Ectodermal cell (in vitro differentiated cells): ENCODE measurements around the gene OLIG3. TPM values are rescaled to one million over a fixed set of nuclear protein-coding genes. Genes with fewer than 3 reads are reported as not detected.
A peak's percentile ranks its signal among the peaks of the same experiment; 100 is the strongest.

Experiments used
- H3K27ac ChIP-seq: 2 replicates; pipeline ENCODE4 v1.7.0; 2013; ENCODE audit warnings: mild to moderate bottlenecking, low read depth, low read length; ENCODE audit not compliant: insufficient read depth, poor library complexity, severe bottlenecking
- H3K27me3 ChIP-seq: 2 replicates; pipeline ENCODE4 v1.7.0; 2013; ENCODE audit warnings: mild to moderate bottlenecking, low read length; ENCODE audit not compliant: insufficient read depth, control insufficient read depth, poor library complexity, severe bottlenecking
- H3K36me3 ChIP-seq: one replicate; pipeline ENCODE4 v1.7.0; 2013; ENCODE audit warnings: low read length; ENCODE audit not compliant: control insufficient read depth, insufficient read depth
- H3K4me1 ChIP-seq: one replicate; pipeline ENCODE4 v1.7.0; 2013; ENCODE audit warnings: low read length; ENCODE audit not compliant: control insufficient read depth, insufficient read depth
- H3K4me3 ChIP-seq: 2 replicates; pipeline ENCODE4 v1.7.0; 2013; ENCODE audit warnings: low read depth, low read length, control low read depth; ENCODE audit not compliant: insufficient read depth
- H3K9me3 ChIP-seq: 2 replicates; pipeline ENCODE4 v1.7.0; 2013; ENCODE audit warnings: mild to moderate bottlenecking, low read length, moderate library complexity; ENCODE audit not compliant: control insufficient read depth
- WGBS, 2 experiments: methylation state at CpG; one replicate each; pipeline ENCODE4 v1.1.7; 2013; ENCODE audit warnings: missing lambda C conversion rate in 2 of 2; 5-methylcytosine and 5-hydroxymethylcytosine counted together
- polyA plus RNA-seq, 4 experiments: library from polyadenylated mRNA; stranded (reverse); fragments of 50-300 nt; gene quantifications; one replicate each; pipeline ENCODE4 v1.2.3, GENCODE V29; 2013

The OLIG3 gene
- 28.6 TPM for polyA plus RNA-seq (2013, experiment 1 of 4)
- polyA plus RNA-seq (2013, experiment 2 of 4): 18.4 TPM
- 27.9 TPM for polyA plus RNA-seq (2013, experiment 3 of 4)
- polyA plus RNA-seq (2013, experiment 4 of 4): 31.6 TPM

DNA sequence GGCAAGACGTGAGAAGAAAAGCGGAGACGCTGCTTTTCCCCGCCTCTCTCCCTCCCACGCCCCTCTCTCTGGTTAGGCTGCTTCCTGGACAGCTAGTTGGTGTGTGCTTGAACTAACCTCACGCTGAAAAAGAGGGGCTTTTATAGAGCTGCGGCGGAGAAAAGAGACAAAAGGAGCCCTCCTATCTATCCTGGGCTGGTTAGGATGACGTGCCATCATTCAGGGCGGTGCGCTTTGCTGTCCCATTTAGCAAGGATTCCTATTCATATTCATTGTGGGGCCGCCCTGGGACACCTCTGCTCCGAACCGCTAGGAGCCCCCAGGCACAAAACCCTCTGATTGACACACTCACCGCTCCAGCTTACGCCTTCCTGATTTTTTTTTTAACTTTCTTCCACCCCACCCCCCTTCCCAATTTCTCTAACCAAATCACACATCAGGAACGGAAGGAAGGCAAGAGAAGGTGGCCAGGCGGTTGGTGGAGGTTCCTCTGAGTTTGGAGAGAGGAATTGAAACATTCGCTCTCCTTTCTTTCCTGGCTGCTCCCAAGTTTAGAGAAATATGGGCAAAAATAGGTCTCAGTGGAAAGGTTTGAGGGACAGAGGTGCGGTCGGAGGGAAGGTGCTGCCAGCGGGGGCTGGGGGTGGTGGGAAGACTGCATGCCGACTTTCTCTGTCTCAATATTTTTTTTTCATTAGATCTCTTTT, at the start of gene OLIG3:
TSS of gene OLIG3 (minus strand) at position 114 of the 707 bp plus-strand sequence. CDS start 224 bp downstream, outside the sequence.
- Histone ChIP-seq H3K9me3 (no peaks in the 10 kb centered on the region), H3K4me1 (peaks cover 47% of the 10 kb centered on the region), H3K27me3 (peaks cover 100% of the 10 kb centered on the region), H3K4me3 (peak within 1 kb of the TSS; percentile 33), H3K36me3 (no peaks in the 10 kb centered on the region), H3K27ac (no peak within 1 kb of the TSS)
- WGBS, 2 experiments: 1% methylated on average over 19 to 23 of the region's 23 CpGs

DNA sequence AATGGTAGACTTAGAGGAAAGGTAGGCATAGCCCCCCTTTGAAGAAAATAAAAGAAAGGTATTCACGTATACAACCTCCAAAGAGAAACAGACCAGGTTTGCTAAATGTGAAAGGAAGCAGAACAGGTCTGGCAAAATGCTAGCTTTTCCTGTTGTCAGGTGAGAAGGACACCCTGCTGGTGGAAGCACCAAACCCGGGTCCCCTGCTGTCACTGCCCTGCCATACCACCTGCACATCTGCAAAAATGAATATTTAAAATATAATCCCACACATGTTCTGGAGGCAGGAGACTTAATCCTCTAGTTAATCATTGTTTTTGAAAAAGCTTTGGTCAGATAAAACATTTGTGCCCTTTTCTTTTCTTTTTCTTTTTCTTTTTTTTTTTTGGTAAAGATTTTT, 48.9 kb upstream of the OLIG3 start:
- Histone ChIP-seq H3K4me1 (peaks cover 5% of the 10 kb centered on the region), H3K4me3 (no peak overlapping the region), H3K27me3 (no peaks in the 10 kb centered on the region), H3K9me3 (no peaks in the 10 kb centered on the region), H3K36me3 (no peaks in the 10 kb centered on the region), H3K27ac (no peak overlapping the region)
- 61 to 73% methylated on average over 2 of the region's 2 CpGs for WGBS, 2 experiments

DNA sequence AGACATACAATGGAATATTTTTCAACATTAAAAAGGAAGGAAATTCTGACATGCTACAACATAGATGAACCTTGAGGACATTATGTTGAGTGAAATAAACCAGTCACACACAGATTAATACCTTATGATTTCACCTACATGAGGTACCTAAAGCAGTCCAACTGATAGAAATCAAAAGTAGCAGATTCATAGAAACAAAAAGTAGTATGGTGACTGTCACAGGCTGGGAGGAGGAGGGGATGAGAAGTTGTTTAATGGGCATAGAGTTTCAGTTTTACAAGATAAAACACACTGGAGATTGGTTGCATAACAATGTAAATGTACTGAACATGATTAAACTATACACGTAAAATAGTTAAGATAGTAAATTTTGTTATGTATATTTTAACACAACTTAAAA, 48.5 kb upstream of the OLIG3 start:
- WGBS, 2 experiments: no CpG with 5 or more reads among the region's 1 CpG
- Histone ChIP-seq H3K4me1 (peaks cover 5% of the 10 kb centered on the region), H3K27ac (no peak overlapping the region), H3K36me3 (no peaks in the 10 kb centered on the region), H3K9me3 (no peaks in the 10 kb centered on the region), H3K4me3 (no peak overlapping the region), H3K27me3 (no peaks in the 10 kb centered on the region)

DNA sequence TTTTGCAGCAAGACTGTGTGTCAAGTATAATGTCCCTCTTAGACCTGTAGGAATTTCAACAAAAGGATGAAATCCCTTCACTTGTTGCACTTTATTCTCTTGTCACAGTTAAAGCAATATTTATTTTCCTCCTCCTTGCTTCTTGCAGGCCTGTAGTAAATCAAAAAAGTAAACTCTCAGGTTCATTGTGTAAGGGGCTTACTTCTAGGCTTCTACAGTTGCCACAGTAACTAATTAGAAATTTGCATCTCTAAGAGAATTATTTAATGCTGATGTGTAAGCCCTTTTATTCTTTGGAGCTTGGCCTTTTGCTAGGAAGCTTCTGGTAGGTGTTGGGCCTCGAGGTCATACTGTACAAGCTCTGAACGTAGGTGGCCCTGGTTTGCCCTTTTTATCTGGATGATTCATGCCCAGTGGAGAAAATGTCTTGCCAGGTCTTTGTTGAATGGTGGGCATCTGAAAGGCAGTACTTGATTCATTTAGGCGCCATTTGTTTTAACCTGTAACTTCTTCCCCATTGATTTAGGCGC, 47.4 kb upstream of the OLIG3 start:
- H3K4me3 ChIP-seq: no peak overlapping the region
- 81 to 86% methylated on average over 4 of the region's 4 CpGs for WGBS, 2 experiments

DNA sequence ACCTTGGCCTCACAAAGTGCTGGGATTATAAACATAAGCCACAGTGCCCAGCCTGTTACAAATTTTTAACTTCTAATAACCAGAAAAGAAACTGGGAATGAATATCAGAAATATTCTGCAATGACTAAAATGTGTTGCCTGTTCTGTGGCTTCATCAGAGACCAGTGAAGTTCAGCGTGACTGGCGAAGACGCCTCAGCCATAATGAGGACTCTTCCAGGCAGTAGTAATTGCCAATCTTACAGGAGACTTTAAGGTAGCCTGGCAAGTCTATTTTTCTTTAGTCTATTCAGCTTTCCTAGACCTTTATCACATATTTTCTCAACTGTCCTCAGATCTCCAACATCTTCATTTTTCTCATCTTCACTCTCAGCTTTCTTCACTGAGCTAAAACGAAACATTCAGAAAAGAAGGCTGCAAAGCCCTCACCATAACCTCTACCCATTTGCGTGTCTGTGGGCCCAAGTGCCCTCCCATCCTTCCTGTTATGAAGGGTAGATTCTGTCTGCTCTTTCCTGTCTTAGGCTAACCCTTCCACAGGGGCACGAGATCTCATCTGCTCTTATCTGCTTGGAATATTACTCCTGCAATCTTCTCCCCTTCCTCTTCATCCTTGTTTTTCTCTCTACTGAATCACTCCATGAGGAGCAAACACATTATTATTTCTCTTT, 42.0 kb upstream of the OLIG3 start:
- H3K27me3 ChIP-seq: no peaks in the 10 kb centered on the region

More for the DNA sequence above, 47.4 kb upstream of the OLIG3 start:
- no peak overlapping the region for H3K27ac ChIP-seq
- peaks cover 5% of the 10 kb centered on the region for H3K4me1 ChIP-seq
- no peaks in the 10 kb centered on the region for H3K9me3 ChIP-seq
- H3K36me3 ChIP-seq: no peaks in the 10 kb centered on the region
- no peaks in the 10 kb centered on the region for H3K27me3 ChIP-seq

DNA sequence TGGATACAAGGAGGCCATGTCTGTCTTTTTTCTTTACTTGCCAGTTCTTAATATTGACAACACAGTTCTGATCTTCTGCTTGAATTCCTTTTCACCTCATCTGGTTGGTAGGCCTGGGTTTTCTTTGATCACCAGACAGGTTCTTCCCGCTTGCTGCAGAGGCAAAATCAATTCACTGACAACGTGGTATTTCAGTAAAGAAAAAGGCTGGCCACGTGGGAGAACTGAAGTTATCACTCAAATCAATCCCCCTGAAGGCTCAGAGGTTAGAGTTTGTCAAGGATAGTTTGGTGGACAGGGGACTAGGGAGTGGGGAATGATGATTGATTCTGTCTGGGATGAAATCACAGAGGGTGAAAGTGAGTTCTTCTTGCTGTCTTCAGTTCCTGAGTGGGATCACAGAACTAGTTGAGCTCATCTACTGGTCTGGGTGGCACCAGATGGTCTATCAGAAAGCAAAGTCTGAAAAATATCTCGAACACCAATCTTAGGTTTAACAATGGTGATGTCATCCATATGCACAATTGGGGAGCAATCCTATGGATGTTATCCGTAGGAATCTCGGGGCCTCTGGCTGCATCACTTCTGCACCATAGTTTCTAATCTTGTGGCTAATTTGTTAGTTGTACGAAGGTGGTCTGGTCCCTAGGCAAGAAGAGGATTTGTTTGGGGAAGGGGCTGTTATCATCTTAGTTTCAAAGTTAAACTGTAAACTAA, 37.3 kb upstream of the OLIG3 start:
- no peaks in the 10 kb centered on the region for H3K4me1 ChIP-seq
- 92 to 94% methylated on average over 7 of the region's 7 CpGs for WGBS, 2 experiments
- no peak overlapping the region for H3K4me3 ChIP-seq
- H3K27me3 ChIP-seq: no peaks in the 10 kb centered on the region
- H3K9me3 ChIP-seq: no peaks in the 10 kb centered on the region
- H3K27ac ChIP-seq: no peak overlapping the region
- H3K36me3 ChIP-seq: no peaks in the 10 kb centered on the region

More for the DNA sequence above, 42.0 kb upstream of the OLIG3 start:
- no peak overlapping the region for H3K4me3 ChIP-seq
- H3K4me1 ChIP-seq: no peaks in the 10 kb centered on the region
- 92 to 94% methylated on average over 6 of the region's 6 CpGs for WGBS, 2 experiments
- no peak overlapping the region for H3K27ac ChIP-seq
- no peaks in the 10 kb centered on the region for H3K36me3 ChIP-seq
- H3K9me3 ChIP-seq: no peaks in the 10 kb centered on the region

DNA sequence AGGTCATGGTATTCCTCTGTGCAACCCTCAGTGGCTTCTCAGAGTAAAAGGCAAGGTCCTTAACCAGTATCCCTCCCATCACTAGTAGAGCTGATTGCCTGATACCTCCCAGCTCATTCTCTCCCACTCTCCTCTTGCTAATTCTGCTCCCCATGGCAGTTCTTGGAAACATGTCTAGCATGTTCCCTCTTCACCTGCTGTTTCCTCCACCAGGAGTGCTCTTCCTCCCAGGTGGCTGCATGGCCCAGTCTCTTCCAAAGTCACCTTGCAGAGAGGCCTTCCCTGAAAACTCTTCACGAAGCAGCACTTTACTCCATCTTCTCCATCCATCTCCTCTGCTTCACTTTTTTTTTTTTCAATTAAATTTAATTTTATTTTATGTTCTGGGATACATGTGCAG, 36.2 kb upstream of the OLIG3 start:
- no peaks in the 10 kb centered on the region for H3K36me3 ChIP-seq
- H3K9me3 ChIP-seq: no peaks in the 10 kb centered on the region
- H3K4me1 ChIP-seq: no peaks in the 10 kb centered on the region
- no peak overlapping the region for H3K27ac ChIP-seq
- no peaks in the 10 kb centered on the region for H3K27me3 ChIP-seq
- no peak overlapping the region for H3K4me3 ChIP-seq
- 89 to 90% methylated on average over 1 of the region's 1 CpG for WGBS, 2 experiments

DNA sequence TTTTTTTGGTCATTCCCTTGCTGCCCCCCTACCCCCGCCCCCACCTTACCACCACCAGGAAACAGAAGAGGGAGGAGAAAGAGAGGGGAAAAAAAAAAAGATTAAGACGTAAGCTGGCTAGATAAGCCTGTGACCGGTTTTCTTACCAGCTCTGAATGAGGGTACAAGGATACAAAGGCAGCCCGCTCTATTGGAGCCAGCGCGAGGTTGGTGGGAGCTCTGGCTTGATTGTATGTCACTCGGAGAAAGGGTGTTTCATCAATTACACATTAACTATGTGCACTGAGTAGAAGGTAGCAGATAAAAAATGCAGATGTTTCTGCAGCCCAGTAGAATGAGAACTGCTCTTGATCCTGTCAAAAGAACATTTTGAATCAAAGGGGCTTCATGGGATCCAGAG, 28.6 kb upstream of the OLIG3 start:
- H3K36me3 ChIP-seq: no peaks in the 10 kb centered on the region
- H3K27ac ChIP-seq: peak overlapping the region; percentile 12
- H3K4me1 ChIP-seq: peaks cover 8% of the 10 kb centered on the region
- H3K27me3 ChIP-seq: peaks cover 10% of the 10 kb centered on the region
- H3K9me3 ChIP-seq: no peaks in the 10 kb centered on the region
- WGBS, 2 experiments: 48 to 53% methylated on average over 6 of the region's 7 CpGs
- H3K4me3 ChIP-seq: no peak overlapping the region

DNA sequence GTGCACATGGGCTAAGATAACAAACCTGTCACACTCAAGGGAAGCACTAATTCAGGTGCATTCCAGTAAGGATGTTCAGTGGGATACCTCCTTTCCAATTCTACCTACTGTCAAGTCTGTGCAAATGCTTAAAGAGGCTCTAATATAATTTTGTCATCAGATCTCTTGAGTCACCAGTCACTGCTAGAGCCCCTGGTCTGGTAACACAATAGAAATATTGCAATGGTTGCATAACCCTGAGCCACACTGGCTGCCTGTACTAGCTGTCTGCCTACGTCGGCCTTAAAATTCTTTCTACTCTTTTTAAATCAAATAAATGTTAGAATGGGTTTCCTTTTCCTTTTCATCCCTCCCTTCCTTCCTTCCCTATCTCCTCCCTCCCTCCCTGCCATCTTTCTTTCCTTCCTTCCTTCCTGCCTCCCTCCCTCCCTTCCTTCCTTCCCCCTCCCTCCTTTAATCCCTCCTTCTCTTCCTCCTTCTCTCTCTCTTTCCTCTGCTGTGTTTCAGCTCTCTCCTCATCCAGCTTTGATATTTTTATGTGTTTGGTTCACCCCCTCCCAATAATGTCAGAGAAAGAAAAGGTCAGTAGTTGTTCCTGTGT, 28.1 kb upstream of the OLIG3 start:
- no peaks in the 10 kb centered on the region for H3K36me3 ChIP-seq
- H3K27me3 ChIP-seq: peaks cover 15% of the 10 kb centered on the region
- no peak overlapping the region for H3K4me3 ChIP-seq
- 81 to 92% methylated on average over 2 of the region's 2 CpGs for WGBS, 2 experiments
- H3K9me3 ChIP-seq: no peaks in the 10 kb centered on the region
- peaks cover 8% of the 10 kb centered on the region for H3K4me1 ChIP-seq
- no peak overlapping the region for H3K27ac ChIP-seq
